Activated naive CD4-positive, alpha-beta T cell (primary cell): ENCODE data around the gene PDE9A.

Experiments used
- DNase-seq, 4 experiments: peaks; one replicate each; lab custom pipeline; 2025; lab: John Stamatoyannopoulos, UW

PDE9A gene

DNA sequence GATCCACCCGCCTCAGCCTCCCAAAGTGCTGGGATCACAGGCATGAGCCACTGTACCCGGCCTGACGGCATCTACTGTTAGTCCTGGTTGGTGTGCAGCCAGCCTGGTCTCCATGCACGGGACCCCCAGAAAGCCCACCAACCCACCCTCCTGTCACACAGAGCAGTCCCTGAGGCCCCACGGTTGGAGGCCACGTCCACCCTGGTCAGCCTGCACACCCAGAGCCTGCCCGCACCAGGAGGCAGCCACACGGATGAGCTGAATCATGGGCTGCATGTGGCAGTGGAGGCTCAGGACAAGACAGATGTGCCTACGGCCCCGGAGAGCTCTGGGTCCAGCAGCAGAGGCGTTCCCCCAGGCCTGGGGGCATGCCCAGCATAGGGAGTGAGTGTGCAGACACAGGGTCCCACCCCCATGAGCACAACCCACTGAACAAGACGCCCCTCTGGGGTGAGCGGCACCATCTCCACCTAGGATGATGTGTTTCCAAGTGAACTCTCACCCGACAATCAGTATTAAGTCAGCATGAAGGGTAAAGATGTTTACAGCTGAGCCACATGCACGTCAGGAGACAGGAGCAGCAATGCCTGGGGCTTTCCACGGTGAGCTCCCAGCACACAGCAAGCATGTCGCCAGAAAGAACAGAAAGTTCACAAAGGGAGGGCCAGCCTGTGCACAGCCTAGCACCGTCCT, 123.8 kb downstream of the PDE9A start:
- no peak for DNase-seq

DNA sequence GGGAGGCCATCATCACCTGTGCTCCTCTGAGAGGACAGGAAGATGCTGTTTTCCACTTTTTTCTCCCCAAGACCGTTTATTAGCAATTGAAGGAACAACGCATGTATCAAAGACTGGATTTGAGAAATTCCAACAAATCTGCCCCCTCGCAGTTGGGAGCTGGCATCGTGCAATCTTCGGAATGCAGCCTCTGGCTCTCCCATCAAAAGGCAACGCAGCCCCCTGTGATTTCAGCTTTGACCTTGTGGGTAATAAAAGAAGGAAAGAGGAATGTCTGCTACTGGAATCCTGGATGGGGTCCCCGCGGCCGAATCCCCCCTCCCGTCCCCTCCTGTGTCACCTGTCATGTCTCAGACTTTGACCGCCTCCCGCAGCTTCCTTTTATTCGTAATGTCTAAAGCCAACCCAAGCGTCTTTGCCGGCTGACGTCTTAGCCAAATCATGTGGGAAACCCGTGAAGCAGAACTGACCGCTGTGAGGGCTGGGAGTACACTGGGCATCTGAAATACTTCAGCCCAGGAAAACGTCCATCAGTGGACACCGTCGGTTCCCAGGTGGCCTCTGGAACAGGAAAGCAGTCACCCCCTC, 124.4 kb downstream of the PDE9A start:
- no peak for DNase-seq

DNA sequence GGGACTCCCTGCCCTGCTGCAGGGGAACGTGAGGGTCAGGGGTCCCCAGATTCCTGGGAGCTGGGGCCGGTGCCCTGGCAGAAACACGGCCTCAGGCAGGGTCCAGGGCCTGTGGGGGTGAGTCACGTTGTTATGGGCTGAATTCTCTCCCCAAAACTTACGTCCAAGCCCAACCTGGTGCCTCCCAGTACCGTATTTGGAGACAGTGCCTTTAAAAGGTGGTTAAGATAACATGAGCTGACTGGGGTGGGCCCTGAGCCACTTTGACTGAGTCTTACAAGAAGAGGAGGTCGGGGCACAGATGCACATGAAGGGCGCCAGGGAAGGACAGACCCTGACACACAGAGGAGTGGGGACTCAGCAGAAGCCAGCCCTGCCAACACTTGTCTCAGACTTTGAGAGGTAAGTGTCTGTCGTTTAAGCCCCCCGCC, 126.0 kb downstream of the PDE9A start:
- DNase-seq, result no peak

DNA sequence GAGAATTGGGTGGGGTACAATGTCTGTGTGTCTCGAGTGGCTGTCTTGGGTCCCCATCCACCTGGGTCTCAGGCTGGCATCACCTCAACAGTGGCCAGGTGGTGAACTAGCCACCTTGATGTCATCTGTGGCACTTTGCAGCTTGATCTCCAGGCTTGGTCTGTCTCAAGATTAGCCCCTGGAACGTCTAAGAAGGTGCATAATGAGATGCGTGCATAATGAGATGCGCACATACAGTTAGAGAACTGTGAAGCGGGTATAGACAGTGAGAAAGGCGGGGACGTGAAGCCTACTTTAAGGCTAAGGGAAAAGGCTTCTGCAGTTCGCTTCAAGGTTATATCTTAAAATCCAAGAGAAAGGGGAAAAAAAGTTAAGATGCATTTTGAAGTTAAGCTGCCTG, 127.2 kb downstream of the PDE9A start:
- no peak for DNase-seq

DNA sequence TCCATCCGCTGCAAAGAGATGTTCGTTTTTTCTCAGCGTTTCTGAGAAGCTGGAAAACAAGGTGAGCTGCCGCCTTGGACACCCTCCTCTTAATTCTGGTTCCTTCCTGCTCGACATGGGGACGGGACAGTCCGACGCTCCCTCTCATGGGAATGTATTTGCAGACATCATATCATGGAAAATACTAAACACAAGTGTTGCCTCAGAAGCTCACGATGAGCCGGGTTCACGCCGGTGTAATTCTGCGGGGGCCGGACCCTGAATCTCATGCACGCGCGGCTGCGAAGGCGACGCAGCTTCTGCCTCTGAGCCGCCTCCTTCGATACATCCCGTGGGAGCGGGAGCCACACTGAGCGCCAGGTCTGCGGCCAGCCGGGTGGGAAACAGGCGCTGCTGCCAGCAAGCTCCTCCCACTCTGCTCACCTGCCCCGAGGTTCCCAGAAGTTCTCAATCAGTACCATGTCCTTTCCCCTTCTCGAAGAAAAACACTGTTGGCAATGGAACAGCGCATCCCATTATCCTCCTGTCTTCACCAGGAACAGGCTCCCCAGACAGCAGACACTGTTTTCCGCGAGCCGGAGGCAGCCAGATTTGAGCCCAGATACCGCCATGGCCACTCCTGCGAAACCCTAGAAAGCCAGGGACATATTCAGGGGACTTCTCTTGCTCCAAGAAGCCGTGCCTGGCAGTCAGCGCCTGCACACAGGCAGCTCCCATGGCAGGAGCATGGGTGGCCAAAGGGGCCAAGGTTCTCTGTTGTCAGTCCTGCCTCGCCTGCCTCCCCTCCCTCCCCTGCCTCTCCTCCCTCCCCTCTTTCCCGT, 127.9 kb downstream of the PDE9A start:
- DNase-seq, result no peak

DNA sequence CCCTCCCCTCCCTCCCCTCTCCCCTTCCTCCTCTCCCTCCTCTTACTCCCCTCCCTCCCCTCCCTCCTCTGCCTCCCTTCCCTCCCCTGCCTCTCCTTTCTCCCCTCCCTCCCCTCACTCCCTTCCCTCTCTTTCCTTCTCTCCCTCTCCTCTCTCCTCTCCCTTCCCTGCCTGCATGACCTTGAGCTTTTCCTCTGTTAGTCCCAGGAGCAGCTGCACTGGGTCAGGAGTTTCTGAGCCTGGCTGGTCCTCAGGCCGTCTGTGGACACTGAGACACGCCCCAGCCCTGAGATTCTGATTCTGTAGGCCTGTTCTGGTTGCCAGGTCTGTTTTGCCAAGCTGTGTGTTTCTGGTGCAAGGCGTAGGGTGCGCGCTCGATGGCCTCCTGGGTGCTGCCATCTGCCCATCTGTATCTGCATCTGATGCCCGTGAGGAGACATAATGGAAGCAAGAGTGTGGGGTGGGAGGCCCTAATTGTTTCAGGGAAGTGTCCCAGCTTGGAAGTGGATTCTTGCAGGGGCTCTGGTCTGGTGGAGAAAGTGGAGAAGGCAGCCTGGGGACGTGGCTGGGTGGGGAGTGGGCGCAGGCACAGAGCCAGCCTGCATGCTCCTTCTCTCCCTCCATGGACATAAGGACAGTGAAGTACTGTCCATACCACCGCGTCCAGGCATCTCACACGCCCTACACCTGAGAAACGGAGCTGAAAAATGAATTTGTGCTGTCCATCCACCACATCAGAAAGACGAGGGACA, 128.7 kb downstream of the PDE9A start:
- no peak for DNase-seq

DNA sequence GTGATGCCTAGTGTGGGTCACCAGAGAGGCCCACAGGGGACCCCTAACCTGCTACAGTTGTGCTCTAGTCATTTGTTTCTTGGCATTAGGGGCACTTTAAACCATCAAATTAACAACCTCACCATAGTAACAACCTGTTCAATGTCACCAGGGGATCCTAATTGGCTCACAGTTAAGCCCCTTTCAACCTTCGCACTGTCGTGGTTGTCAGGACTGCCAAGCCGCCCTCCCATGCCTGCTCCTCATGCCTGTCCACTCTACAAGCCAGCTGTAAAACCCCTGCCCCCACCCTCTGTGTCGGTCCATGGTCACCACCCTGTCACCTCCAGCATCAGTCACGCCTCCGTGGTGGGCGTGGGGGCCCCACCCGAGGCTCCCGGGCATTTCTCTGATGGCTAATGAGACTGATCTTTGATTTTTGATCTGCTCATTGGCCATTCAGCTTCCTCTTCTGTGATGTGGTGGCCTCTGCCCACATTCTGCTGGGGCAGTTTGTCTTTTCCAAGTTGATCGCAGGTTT, 129.4 kb downstream of the PDE9A start:
- DNase-seq, result no peak

DNA sequence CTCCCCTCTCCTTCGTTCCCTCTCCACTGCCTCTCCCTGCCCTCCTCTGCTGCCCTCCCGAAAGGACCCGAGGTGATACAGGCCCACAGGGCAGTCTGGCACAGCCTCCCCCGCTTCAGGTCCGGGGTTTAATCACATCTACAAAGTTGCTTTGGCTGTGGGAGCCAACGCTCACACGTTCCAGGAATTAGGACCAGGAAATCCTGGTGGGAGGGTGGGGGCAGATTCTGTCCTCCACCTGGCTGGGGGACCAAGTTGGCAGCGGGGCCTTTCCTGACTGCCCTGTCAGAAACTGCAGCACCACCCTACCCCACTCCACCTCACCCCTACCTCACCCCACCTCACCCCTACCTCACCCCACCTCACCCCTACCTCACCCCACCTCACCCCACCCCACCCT, 130.9 kb downstream of the PDE9A start:
- DNase-seq, result no peak

DNA sequence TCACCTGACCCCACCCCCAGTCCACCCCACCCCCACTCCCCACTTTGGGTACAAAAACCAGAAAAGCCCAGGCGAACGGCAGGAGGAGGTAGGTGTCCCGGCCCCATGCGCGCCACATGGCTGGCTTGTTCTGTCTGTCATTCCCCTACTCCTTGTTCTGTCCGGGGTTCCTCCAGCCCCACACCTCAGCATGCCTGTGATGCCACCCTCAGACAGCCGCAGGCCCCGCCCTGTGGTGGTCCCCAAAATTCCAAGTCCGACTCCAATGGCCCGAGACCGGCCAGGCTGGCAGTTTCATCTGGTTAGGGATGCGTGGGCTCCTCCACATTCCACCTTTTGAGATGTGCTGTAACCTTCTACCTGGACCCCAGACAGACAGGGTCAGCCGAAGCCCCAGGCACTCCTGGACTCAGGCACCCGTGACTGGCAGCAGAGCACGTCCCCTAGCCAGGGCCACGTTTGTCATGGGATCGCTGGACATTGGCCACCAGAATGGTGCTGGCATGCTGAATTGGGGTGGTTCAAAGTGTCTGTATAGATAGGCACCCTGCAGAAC, 131.6 kb downstream of the PDE9A start:
- no peak for DNase-seq

DNA sequence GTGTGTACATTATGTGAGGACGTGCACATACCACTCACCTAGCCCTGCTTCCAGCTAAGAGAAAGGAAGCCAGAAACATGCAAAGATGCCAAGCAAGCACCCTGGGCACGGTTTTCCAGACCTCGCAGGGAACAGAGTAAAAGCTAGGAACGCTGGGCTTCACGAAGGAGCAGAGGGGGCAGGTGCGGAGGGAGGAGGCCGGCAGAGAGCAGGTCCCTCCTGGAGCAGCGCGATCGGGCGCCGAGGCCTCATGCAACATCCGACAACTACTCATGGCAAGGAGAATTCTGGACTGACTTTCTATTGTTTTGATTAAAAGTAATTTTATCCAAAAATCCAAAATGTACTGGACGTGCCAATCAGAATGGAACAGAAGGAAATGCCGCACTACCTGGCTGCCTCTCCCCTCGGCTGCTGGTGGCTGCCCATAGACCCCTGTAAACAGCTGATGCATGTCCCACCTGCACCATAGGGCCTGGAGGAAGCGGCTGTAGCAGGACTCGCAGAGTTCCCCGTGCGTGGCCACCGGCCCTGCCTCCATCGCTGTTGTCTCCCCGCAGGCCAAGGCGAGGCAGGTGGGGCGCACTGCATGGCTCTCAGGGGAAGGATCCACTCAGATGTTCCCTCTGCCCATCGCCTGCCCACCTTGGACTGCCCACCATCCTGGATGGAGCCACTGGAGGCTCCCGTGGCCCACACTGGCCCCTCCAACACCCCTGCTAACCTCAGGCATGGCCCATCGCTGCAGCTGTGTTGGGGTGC, 132.4 kb downstream of the PDE9A start:
- DNase-seq, result no peak

DNA sequence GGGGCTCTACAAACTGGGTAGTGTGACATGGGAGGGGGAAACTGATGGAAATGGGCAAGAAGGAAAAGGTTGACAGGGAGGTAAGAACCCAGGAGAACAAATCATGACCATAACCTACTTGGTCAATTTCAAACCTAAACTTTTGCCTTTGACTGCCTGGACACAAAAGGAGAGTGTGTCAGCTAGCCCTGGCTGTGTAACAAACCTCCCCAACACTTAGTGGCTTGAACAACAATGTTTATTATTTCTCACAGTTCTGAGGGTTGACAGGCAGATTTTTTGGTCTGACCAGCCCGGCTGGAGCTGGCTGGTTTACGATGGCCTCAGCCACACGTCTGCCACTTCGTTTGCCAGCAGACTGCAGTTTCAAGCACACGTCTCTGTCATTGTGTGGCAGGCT, 133.5 kb downstream of the PDE9A start:
- no peak for DNase-seq

DNA sequence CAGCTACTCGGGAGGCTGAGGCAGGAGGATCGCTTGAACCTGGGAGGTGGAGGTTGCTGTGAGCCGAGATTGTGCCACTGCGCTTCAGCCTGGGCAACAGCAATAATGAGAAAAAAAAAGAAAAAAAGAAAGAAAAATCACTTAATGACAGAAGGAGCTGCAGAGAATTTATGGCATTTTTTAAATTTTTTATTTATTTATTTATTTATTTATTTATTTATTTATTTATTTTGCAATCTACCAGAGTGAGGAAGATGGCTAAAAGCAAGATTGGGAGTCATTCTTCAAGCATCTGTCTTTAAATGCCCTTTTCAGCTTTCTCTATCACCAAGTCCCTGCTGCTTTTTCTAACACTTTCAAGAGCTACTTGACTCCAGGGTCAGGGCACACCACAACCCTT, 134.2 kb downstream of the PDE9A start:
- no peak for DNase-seq

DNA sequence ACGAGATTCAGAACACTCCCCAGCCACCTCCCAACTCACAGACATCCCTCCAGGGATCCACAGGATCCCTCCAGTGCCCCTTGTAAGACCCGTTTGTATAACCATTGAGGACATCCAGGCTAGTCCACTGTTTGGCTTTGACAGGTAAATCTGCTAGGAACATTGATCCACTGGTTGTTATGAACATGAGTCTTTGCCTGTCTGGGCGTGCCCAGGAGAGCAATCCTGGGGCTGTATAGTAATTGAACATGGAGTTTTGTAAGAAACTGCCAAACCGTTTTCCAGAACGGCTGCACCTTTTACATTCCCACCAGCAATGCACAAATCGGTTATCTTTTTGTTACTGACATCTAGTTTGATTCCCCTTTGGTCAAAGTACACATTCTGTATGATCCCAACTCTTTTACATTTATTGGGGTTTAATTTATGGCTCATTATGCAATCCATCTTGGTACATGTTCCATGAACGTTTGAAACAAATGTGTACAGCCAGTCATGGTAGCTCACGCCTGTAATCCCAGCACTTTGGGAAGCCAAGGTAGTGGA, 137.2 kb downstream of the PDE9A start:
- no peak for DNase-seq

DNA sequence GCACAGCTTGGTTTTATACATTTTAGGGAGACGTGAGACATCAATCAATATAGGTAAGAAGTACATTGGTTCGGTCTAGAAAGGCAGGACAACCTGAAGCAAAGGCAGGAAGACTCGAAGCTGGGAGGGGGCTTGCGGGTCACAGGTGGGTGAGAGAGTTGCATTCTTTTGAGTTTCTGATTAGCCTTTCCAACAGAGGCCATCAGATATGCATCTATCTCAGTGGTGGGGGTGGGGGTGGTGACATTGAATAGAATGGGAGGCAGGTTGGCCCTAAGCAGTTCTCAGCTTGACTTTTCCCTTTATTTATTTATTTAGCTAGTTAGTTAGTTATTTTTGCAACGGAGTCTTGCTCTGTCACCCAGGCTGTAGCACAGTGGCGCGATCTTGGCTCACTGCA, 140.4 kb downstream of the PDE9A start:
- no peak for DNase-seq

DNA sequence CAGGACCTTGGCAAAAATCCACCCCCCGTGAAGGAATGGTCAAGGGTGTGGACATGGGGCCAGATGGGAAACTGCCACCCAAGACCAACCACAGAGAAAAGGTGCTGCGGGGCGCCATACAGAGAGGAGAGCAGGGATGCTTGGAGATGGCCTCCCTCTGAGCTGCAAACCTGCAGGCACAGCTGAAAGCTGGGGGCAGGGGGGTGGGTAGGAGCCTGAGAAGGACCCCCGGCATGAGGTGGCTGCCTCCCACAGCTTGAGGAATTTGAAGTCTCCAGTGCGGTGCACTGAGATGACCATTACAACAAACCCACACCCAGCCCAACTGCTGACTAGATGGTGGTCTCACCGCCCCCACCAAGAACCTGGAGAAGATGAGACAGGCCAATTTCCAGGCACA, 141.1 kb downstream of the PDE9A start:
- no peak for DNase-seq

DNA sequence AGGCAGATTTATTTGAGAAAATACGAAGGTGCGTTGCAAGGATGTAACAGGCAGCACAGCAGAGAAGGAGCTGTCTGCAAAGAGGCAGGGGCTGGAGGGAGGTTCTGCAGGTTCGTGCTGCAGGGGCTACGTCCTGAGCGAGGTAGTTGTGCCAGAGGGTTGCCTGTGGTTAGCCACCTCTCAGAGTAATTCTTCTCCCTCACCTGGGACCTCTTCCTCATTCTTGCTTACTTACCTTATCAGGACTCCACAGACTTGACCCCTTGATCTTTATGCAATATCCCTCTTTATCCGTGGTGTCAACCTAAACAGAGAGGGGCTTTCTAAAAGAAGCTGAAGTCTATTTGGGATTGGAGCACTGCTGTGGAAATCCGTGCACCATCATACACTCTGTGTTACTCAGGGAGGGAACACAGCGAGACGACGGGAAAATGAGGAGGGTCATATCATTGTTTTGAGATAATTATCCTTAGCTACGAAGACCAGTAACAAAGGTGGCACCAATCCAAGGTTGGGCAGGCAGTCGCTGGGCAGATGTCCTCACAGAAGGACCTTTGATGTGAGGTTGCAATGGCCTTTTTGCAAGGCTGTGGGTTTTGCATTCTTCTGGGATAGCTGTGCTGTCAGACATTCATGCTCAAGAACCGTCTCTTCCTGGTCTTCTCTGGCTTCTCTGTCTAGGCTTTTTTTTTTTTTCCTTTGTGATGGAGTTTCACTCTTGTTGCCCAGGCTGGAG, 143.1 kb downstream of the PDE9A start:
- DNase-seq, result no peak

DNA sequence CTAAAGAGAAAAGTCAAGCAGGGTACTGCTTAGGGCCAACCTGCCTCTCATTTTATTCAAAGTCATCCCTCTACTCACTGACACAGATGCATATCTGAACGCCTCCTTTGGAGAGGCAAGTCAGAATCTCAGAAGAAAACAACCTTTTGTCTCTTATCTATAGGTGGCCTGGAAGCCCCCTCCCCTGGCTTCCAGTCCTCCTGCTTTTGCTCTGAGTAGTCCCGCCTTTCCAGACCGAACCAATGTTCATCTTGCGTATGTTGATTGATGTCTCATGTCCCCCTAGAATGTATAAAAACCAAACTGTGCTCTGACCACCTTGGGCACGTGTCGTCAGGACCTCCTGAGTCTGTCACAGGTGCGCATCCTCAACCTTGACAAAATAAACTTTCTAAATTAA, 144.1 kb downstream of the PDE9A start:
- DNase-seq, result no peak

DNA sequence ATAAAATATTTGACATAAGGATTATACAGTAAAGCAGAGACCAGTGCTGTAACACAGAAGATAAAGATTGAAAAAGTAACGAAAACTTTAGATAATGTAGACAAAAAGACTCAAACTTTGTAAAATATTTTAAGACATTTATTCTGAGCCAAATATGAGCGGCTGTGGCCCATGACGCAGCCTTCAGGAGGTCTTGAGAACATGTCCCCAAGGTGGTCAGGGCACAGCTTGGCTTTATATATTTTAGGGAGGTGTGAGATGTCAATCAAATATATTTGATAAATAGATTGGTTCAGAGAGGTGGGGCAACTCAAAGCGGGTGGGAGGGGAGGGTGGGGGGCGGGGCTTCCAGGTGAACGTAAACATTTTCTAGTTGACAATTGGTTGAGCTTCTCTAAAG, 144.7 kb downstream of the PDE9A start:
- DNase-seq, result no peak

DNA sequence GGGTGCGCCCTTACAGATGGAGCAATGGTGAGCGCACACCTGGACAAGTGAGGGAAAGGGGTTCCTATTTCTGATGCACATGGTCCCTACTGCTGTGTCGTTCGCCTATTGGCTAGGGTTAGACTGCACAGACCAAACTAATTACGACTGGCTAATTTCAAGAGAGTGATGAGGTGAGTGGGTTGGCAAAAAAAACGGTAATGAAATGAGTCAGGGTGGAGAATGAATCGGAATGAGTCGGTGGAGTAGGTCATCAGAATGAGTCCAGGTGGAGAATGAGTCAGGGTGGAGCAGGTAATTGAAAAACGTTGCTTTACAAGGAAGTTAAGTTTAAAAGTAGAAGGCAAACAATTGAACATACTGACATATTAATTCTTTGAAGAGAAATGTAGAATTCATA, 146.1 kb downstream of the PDE9A start:
- DNase-seq, result no peak

DNA sequence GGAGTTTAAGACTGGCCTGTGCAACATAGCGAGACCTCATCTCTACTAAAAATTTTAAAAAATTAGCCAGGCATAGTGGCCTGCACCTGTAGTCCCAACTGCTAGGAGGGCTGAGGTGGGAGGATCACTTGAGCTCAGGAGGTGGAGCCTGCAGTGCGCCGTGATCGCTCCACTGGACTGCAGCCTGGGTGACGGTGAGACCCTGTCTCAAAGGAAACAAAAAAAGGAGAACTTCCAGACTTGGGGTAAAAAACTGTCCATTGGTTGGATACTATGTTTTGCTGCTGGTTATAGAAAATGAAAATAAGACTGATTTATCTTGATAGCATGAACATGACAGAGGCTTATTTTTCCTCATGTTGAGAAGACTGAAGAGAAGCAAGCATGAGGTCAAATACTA, 146.5 kb downstream of the PDE9A start:
- DNase-seq, result no peak
